NT2/D1 (cell line): ENCODE results near the gene IL4R.

Source experiments
- SUZ12 ChIP-seq: IDR thresholded peaks from 2 replicates; pipeline ENCODE4 v1.6.1; 2011; ENCODE audit not compliant: insufficient read length, insufficient read depth; ENCODE audit errors: extremely low read depth
- YY1 ChIP-seq: IDR thresholded peaks from 2 replicates; pipeline ENCODE4 v1.6.1; 2011; ENCODE audit not compliant: insufficient read length, insufficient read depth

DNA sequence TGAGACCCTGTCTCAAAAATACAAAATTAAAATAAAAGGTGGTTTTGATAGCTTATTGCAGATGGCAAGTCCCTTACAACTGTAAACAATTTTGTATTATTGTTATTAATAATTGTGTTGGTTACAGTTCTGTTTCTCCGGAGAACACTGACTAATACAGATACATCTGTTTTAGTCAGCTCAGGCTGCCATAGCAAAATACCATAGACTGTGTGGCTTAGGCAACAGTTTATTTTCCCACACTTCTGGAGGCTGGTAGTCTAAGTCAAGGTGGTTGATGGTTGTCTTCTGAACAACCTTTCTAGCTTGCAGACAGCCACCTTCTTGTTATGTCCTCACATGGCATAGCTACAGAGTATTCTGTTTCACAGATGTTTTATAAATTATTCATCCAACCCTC lies 74.0 kb downstream of the IL4R start:
- no peak for TF ChIP-seq SUZ12
- TF ChIP-seq YY1 = no peak
